WERI-Rb-1 (cell line): ENCODE data around the gene DSTN.

Experiments
- DNase-seq: peaks from one replicate; pipeline ENCODE4 v3.0.0-alpha.2; 2020
- H3K27ac ChIP-seq: fragments of 250-450 bp; sonication (Bioruptor Pico); 2 replicates; pipeline ENCODE4 v1.5.1; 2020; ENCODE audit warnings: mild to moderate bottlenecking, moderate library complexity
- H3K27me3 ChIP-seq: fragments of 250-450 bp; sonication (Bioruptor Pico); 2 replicates; pipeline ENCODE4 v1.5.1; 2021; ENCODE audit warnings: mild to moderate bottlenecking, low read depth, moderate library complexity; ENCODE audit not compliant: insufficient read depth, severe bottlenecking
- H3K36me3 ChIP-seq: fragments of 250-450 bp; sonication (Bioruptor Pico); 2 replicates; pipeline ENCODE4 v1.5.1; 2020; ENCODE audit warnings: mild to moderate bottlenecking, moderate library complexity
- H3K4me3 ChIP-seq: 2 replicates; pipeline ENCODE4 v1.5.1; 2011; ENCODE audit warnings: low read depth, mild to moderate bottlenecking, control low read depth, low read length
- H3K9me3 ChIP-seq: fragments of 250-450 bp; sonication (Bioruptor Pico); 2 replicates; pipeline ENCODE4 v1.5.1; 2021; ENCODE audit warnings: mild to moderate bottlenecking, moderate library complexity; ENCODE audit not compliant: severe bottlenecking
- CTCF ChIP-seq: IDR thresholded peaks from 2 replicates; pipeline ENCODE4 v1.5.1; 2011; ENCODE audit warnings: low read depth, mild to moderate bottlenecking, control low read depth, inconsistent platforms, low read length

DSTN gene

GRCh38 chr20:17621229-17621968 is 51.5 kb downstream of the DSTN start:
- no peak for DNase-seq
- H3K9me3 ChIP-seq = no peaks in the 10 kb centered on the region
- no peaks in the 10 kb centered on the region for H3K27me3 ChIP-seq
- no peak overlapping the region for H3K4me3 ChIP-seq
- no peak for TF ChIP-seq CTCF
- no peak overlapping the region for H3K27ac ChIP-seq
- peaks cover 9% of the 10 kb centered on the region for H3K36me3 ChIP-seq

GRCh38 chr20:17622086-17622850 is 52.4 kb downstream of the DSTN start:
- peak; percentile 4 for DNase-seq
- Histone ChIP-seq H3K27ac (no peak overlapping the region), H3K36me3 (peaks cover 9% of the 10 kb centered on the region), H3K9me3 (no peaks in the 10 kb centered on the region), H3K4me3 (no peak overlapping the region), H3K27me3 (no peaks in the 10 kb centered on the region)
- TF ChIP-seq CTCF = no peak

- peaks cover 9% of the 10 kb centered on the region for H3K36me3 ChIP-seq
- DNase-seq = no peak
- H3K27ac ChIP-seq = no peak overlapping the region
- H3K27me3 ChIP-seq = no peaks in the 10 kb centered on the region
- no peak overlapping the region for H3K4me3 ChIP-seq
- TF ChIP-seq CTCF = no peak
- no peaks in the 10 kb centered on the region for H3K9me3 ChIP-seq
Observed at GRCh38 chr20:17622851-17623508, 53.1 kb downstream of the DSTN start.

- Histone ChIP-seq H3K27me3 (no peaks in the 10 kb centered on the region), H3K9me3 (no peaks in the 10 kb centered on the region), H3K27ac (no peak overlapping the region), H3K4me3 (no peak overlapping the region), H3K36me3 (peaks cover 9% of the 10 kb centered on the region)
- DNase-seq = no peak
- TF ChIP-seq CTCF = no peak
Observed at GRCh38 chr20:17624070-17624469, 54.2 kb downstream of the DSTN start.

- Histone ChIP-seq H3K27ac (no peak overlapping the region), H3K9me3 (no peaks in the 10 kb centered on the region), H3K4me3 (no peak overlapping the region), H3K27me3 (no peaks in the 10 kb centered on the region), H3K36me3 (peaks cover 9% of the 10 kb centered on the region)
- peak; percentile 65 for DNase-seq
- no peak for TF ChIP-seq CTCF
Observed at GRCh38 chr20:17624551-17625245, 54.8 kb downstream of the DSTN start.
